Panc1 (cell line): ENCODE measurements around the gene SLC49A3. TPM values are rescaled to one million over a fixed set of nuclear protein-coding genes. Genes with fewer than 3 reads are reported as not detected.

Experiments
- ATAC-seq: fragments of 200-7000 bp; cut with Tn5 transposase; 2 replicates; pipeline ENCODE4 v1.9.1; 2020; ENCODE audit warnings: mild to moderate bottlenecking, moderate library complexity
- BruUV-seq: library from RNA; stranded (reverse); fragments of 400-500 nt; replicated peaks from 2 replicates; lab custom pipeline; 2021; lab: Mats Ljungman, UMichigan
- CTCF ChIA-PET: fragments of 300-600 bp; sonication (Branson Sonifier 250); formaldehyde crosslinking; loops from one replicate; lab custom pipeline; 2022; ENCODE audit warnings: antibody characterized with exemption; lab: Charles Lee
- POLR2A ChIA-PET: fragments of 300-600 bp; sonication (Branson Sonifier 250); formaldehyde crosslinking; loops from one replicate; lab custom pipeline; 2022; ENCODE audit warnings: antibody characterized with exemption; lab: Charles Lee
- DNase-seq: peaks from one replicate; pipeline ENCODE4 v3.0.0-alpha.2; 2010; ENCODE audit warnings: low read depth, low spot score
- H3K27ac ChIP-seq: 2 replicates; pipeline ENCODE4 v1.5.1; 2011; ENCODE audit warnings: mild to moderate bottlenecking, low read length, inconsistent platforms
- H3K27me3 ChIP-seq: fragments of 200-500 bp; sonication (Bioruptor generic); 2 replicates; pipeline ENCODE4 v1.6.0; 2014; ENCODE audit warnings: low read length, inconsistent platforms; ENCODE audit not compliant: control insufficient read depth, insufficient read depth
- H3K36me3 ChIP-seq: fragments of 200-500 bp; sonication (Bioruptor generic); 2 replicates; pipeline ENCODE4 v1.5.1; 2014; ENCODE audit warnings: inconsistent platforms, mild to moderate bottlenecking, low read length, moderate library complexity; ENCODE audit not compliant: control insufficient read depth, insufficient read depth
- H3K4me1 ChIP-seq: 2 replicates; pipeline ENCODE4 v1.5.1; 2011; ENCODE audit warnings: inconsistent platforms, mild to moderate bottlenecking, low read length, moderate library complexity; ENCODE audit not compliant: control insufficient read depth, insufficient read depth
- H3K4me3 ChIP-seq, 2 experiments: 2 replicates each; pipeline ENCODE4 v1.5.1; 2011 to 2012; ENCODE audit warnings: low read depth in 2 of 2, low read length in 2 of 2, mild to moderate bottlenecking in 2 of 2, inconsistent platforms in 1 of 2, moderate library complexity in 1 of 2
- H3K9me3 ChIP-seq: fragments of 200-500 bp; sonication (Bioruptor generic); 2 replicates; pipeline ENCODE4 v1.5.1; 2014; ENCODE audit warnings: low read depth, mild to moderate bottlenecking, inconsistent platforms, low read length, moderate library complexity; ENCODE audit not compliant: control insufficient read depth, insufficient read depth
- CTCF ChIP-seq: fragments of 450-650 bp; IDR thresholded peaks from 2 replicates; pipeline ENCODE4 v1.5.1; 2017; ENCODE audit warnings: mild to moderate bottlenecking
- POLR2AphosphoS5 ChIP-seq: IDR thresholded peaks from 2 replicates; pipeline ENCODE4 v1.6.1; 2012; ENCODE audit warnings: mild to moderate bottlenecking, low read depth, low read length, moderate library complexity
- REST ChIP-seq, 2 experiments: IDR thresholded peaks; 2 replicates each; pipeline ENCODE4 v1.6.1; 2011 to 2012; ENCODE audit warnings: low read depth in 2 of 2, control low read depth in 1 of 2, low read length in 1 of 2, mild to moderate bottlenecking in 1 of 2, moderate library complexity in 1 of 2; ENCODE audit not compliant: insufficient read depth in 1 of 2
- SIN3A ChIP-seq: IDR thresholded peaks from 2 replicates; pipeline ENCODE4 v1.6.1; 2012; ENCODE audit warnings: low read depth, mild to moderate bottlenecking, low read length, moderate library complexity, borderline replicate concordance; ENCODE audit not compliant: insufficient read depth
- TCF7L2 ChIP-seq: IDR thresholded peaks from 2 replicates; pipeline ENCODE4 v1.6.1; 2011; ENCODE audit warnings: mild to moderate bottlenecking, low read depth, low read length, inconsistent platforms
- in situ Hi-C: cut with HindIII; loops from 2 replicates; pipeline ENCODE4 v1.10.0; 2016; ENCODE audit warnings: low sequenced_read_pairs, low pct_unique_long_range_greater_than_20kb
- intact Hi-C: fragments of 100-400 bp; cut with micrococcal nuclease; formaldehyde crosslinking; loops from one replicate; pipeline ENCODE4 v1.10.0; 2022; ENCODE audit not compliant: unreplicated experiment
- total RNA-seq: library from RNA; stranded (reverse); gene quantifications from one replicate; pipeline ENCODE4 v1.2.1, GENCODE V29; 2021; ENCODE audit not compliant: unreplicated experiment

Gene SLC49A3
- total RNA-seq, 1 experiment from 2014 or later = 0.62 TPM

GRCh38 chr4:677431-678293 lies 11.3 kb downstream of the SLC49A3 start:
- ATAC-seq (no peak), DNase-seq (no peak)
- ChIA-PET POLR2A (no interaction called here), CTCF (no interaction called here)
- TF ChIP-seq CTCF (no peak), TCF7L2 (no peak), POLR2AphosphoS5 (no peak), REST (IDR thresholded peaks at IDR 0.05; ENCODE audit: insufficient read depth in 1 of 2, low read depth in 2 of 2, low read length in 1 of 2) (no peak), SIN3A (no peak)
- BruUV-seq = no TSS peak
- Histone ChIP-seq H3K4me1 (peaks cover 8% of the 10 kb centered on the region), H3K4me3 (no peak overlapping the region), H3K27me3 (no peaks in the 10 kb centered on the region), H3K9me3 (no peaks in the 10 kb centered on the region), H3K36me3 (peaks cover 6% of the 10 kb centered on the region; the same call in 1 of the 2 replicates), H3K27ac (no peak overlapping the region)
- in situ Hi-C loops = no loop called here
- intact Hi-C loops = no loop called here

- H3K27me3 ChIP-seq = no peaks in the 10 kb centered on the region
- no TSS peak for BruUV-seq
- POLR2A ChIA-PET = no interaction called here
- peaks cover 8% of the 10 kb centered on the region for H3K4me1 ChIP-seq
- peaks cover 10% of the 10 kb centered on the region for H3K36me3 ChIP-seq
- intact Hi-C loops (no loop called here), in situ Hi-C loops (no loop called here)
- H3K27ac ChIP-seq = no peak overlapping the region
- ATAC-seq = no peak
- TF ChIP-seq CTCF (no peak), REST (IDR thresholded peaks at IDR 0.05; ENCODE audit: insufficient read depth in 1 of 2, low read depth in 2 of 2, low read length in 1 of 2) (no peak), TCF7L2 (no peak), POLR2AphosphoS5 (no peak)
- no peak for DNase-seq
- H3K9me3 ChIP-seq = no peaks in the 10 kb centered on the region
- CTCF ChIA-PET = no interaction called here
- H3K4me3 ChIP-seq = no peak overlapping the region
Measured at GRCh38 chr4:676871-677235, 12.1 kb downstream of the SLC49A3 start.
